NCI-H2107 treated with DMSO at 0.1 percent for 48 hours (cell line): ENCODE measurements around the gene ME3.
"Not testable (repeated sequence)": the region's sequence is repeated elsewhere in the genome, so short reads cannot be mapped to it uniquely, and the experiment has no call there.

ENCODE experiments used
- DNase-seq: peaks from one replicate; lab custom pipeline; 2025; ENCODE audit not compliant: unreplicated experiment; lab: John Stamatoyannopoulos, UW

Gene ME3

GRCh38 chr11:86623736-86624135 is 48.7 kb downstream of the ME3 start:
- DNase-seq, result no peak

GRCh38 chr11:86623041-86623621 is 49.3 kb downstream of the ME3 start:
- DNase-seq, result no peak

- DNase-seq, result no peak
Observed at GRCh38 chr11:86621854-86622253, 50.6 kb downstream of the ME3 start.

DNA sequence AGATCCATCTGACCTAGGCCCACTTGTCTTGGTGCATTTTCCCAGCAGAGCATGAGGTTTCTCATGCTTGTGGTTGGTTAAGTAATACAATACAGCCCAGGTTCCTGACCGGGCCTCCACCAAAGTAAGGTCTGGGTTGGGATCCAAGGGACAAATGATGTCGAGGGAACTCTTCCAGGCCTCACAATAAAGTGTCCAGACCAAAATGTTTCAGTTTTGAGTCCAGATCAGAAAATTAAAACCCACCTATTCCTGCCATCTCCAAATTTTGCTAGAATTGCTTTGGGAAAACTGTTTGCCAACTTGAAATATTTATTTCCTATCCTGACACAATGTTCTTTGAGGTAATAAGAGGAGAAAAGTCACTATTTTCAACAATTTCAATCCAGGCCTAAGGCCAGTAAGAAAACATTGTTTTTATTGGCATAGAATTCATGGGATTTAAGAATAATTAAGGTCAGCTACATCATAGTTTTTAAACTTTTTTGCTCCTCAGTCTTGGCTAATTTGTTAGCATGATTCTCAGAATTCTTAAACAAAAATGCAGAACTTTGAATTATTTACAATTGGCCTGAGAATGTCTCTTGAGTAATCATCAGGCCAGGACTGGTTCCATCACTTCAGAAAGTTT is 51.4 kb downstream of the ME3 start:
- DNase-seq, result no peak

- DNase-seq, result not testable (repeated sequence)
Observed at GRCh38 chr11:86619428-86619827, 53.0 kb downstream of the ME3 start.

- no peak for DNase-seq
Observed at GRCh38 chr11:86617502-86617901, 54.9 kb downstream of the ME3 start.

DNA sequence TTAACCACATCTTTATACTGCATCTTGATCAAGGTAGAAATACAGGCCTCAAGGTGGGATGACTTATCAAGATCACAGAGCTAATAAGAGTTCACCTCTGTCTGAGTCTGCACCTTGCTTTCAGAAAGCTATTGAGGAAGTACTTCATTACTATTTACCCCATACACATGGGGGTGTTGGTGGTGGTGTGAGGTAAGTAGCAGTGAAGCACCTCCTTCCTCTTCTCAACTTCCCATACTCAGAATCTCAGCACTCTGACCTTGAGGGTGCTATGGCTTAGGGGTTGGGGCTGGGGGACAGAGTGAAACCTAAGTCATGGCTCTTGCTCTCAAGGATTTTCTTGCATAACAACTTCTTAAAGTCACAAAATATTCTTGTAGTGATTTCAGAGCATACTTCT is 56.9 kb downstream of the ME3 start:
- no peak for DNase-seq

- DNase-seq, result no peak
Observed at GRCh38 chr11:86610559-86611341, 61.7 kb downstream of the ME3 start.

GRCh38 chr11:86608251-86608799 is 64.1 kb downstream of the ME3 start:
- DNase-seq, result peak; percentile 44

DNA sequence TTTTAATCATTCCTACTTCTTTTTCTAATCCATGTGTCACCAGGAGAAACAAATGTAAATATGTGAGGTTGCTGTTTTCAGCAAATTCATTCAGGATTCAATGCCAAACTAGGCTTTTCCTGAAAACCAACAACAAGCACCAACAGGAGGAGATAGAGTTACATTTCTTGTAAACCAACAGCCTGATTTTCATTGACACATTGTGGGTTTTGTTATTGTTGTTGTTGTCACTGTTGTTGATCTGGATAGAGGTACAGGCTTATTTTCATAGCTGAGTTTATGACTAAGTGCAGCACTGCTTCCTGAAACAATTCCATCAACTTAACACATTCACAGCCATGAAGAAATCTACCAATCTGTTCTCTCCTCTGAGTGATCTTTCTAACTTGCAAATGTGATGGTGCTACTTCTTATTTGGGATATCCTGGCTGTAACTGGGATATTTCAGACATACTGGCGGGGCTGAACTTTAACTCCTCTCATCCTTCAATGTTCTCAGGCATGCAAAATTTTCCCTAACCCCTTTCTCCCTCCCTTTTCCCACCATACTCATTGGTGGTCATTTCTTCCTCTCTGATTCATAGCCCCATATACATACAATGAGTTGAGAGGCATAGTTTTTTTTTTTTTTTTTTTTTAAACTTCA is 65.5 kb downstream of the ME3 start:
- no peak for DNase-seq

DNA sequence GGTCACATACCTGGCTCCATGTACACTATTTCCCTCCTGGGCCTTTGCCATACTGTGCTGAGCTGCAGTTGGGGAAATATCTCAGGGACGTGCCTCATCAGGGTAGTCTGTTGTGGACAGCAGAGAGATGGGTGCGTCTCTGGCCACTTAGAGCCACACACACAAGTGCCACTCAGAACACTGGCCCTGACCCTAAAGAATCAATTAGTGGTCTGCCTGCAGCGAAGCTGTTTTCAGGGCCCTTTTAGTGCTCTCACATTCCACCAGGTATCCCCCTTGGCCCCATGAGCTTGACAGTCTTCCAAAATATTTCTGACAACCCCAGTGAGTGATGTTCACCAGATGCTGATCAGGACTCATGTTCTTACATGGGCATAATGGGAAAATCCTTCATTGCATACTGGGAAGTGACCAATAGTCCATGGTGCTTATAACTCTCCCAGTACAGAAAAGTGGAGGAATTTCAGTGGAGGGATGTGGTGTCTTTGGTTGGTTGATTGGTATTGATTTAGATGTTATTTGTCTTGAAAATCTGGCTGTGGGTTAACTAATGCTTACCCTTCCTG is 66.1 kb downstream of the ME3 start:
- DNase-seq, result no peak

- no peak for DNase-seq
Observed at GRCh38 chr11:86596861-86597586, 75.4 kb downstream of the ME3 start.

- no peak for DNase-seq
Observed at GRCh38 chr11:86595955-86596354, 76.5 kb downstream of the ME3 start.

DNA sequence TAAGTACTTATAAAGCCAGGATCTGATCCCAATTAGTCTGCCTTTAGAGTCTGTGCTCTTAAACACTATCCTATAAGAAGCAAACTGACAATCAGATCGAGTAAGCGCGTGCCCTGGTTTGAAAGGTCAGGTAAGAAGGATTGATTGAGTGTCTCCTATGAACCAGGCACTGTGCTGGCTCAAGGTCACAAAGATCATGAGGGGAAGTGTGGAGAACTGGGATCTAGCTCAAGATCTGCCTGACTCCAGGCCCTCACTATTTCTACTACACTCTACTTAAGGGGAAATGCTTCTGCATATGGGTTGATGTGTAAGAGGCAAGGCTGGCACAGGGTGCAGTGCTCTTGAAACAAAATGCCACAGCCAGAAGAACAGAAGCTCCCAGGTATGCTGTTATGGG is 77.0 kb downstream of the ME3 start:
- no peak for DNase-seq

- DNase-seq, result no peak
Observed at GRCh38 chr11:86594746-86595145, 77.7 kb downstream of the ME3 start.

GRCh38 chr11:86593833-86594232 is 78.6 kb downstream of the ME3 start:
- DNase-seq, result no peak

- DNase-seq, result peak; percentile 75
Observed at GRCh38 chr11:86592659-86593451, 79.6 kb downstream of the ME3 start.

- peak; percentile 51 for DNase-seq
Observed at GRCh38 chr11:86592047-86592591, 80.3 kb downstream of the ME3 start.

GRCh38 chr11:86591631-86592030 is 80.8 kb downstream of the ME3 start:
- DNase-seq, result no peak
